MCF 10A (cell line): Measurements from ENCODE around the gene NRXN3. TPM values are rescaled to one million over a fixed set of nuclear protein-coding genes. Genes with fewer than 3 reads are reported as not detected.

Experiments
- BruUV-seq: library from RNA; stranded (reverse); fragments of 400-500 nt; replicated peaks from 2 replicates; lab custom pipeline; 2021; lab: Mats Ljungman, UMichigan
- CTCF ChIA-PET: fragments of 300-600 bp; sonication (Branson Sonifier 250); formaldehyde crosslinking; extraction: SDS; loops from one replicate; lab custom pipeline; 2021; ENCODE audit warnings: antibody characterized with exemption, inconsistent platforms; lab: Yijun Ruan, JAX
- POLR2A ChIA-PET: fragments of 300-600, 350-650 bp; sonication (Branson Sonifier 250); formaldehyde crosslinking; extraction: SDS; loops from one replicate; lab custom pipeline; 2020; ENCODE audit warnings: antibody characterized with exemption, inconsistent platforms; lab: Yijun Ruan, JAX
- DNase-seq: peaks from one replicate; pipeline ENCODE4 v3.0.0-alpha.2; 2018; ENCODE audit not compliant: unreplicated experiment
- H3K27ac Mint-ChIP-seq: one replicate; pipeline ENCODE4 v1.8.0; 2022; ENCODE audit warnings: mild to moderate bottlenecking, low read depth, mixed read lengths; ENCODE audit not compliant: unreplicated experiment
- H3K27me3 Mint-ChIP-seq: one replicate; pipeline ENCODE4 v1.8.0; 2022; ENCODE audit warnings: mixed read lengths; ENCODE audit not compliant: insufficient read depth, unreplicated experiment
- H3K36me3 Mint-ChIP-seq: one replicate; pipeline ENCODE4 v1.8.0; 2022; ENCODE audit warnings: mild to moderate bottlenecking, moderate library complexity, mixed read lengths; ENCODE audit not compliant: insufficient read depth, unreplicated experiment
- H3K4me1 Mint-ChIP-seq: one replicate; pipeline ENCODE4 v1.8.0; 2022; ENCODE audit warnings: mixed read lengths; ENCODE audit not compliant: insufficient read depth, unreplicated experiment
- H3K4me3 Mint-ChIP-seq: one replicate; pipeline ENCODE4 v1.8.0; 2022; ENCODE audit warnings: mild to moderate bottlenecking, moderate library complexity, mixed read lengths; ENCODE audit not compliant: unreplicated experiment
- H3K9me3 Mint-ChIP-seq: one replicate; pipeline ENCODE4 v1.8.0; 2022; ENCODE audit warnings: mixed read lengths; ENCODE audit not compliant: unreplicated experiment
- CTCF ChIP-seq: fragments of 200-600 bp; IDR thresholded peaks from one replicate; pipeline ENCODE4 v1.8.0; 2022; ENCODE audit warnings: antibody characterized with exemption, mild to moderate bottlenecking; ENCODE audit not compliant: unreplicated experiment
- intact Hi-C: fragments of 100-400 bp; cut with micrococcal nuclease; formaldehyde crosslinking; loops from 2 replicates; pipeline ENCODE4 v1.14.1; 2022
- total RNA-seq: library from RNA; stranded (reverse); gene quantifications from 2 replicates; pipeline ENCODE4 v1.2.3, GENCODE V29; 2022

NRXN3 gene
- total RNA-seq, 1 experiment from 2014 or later: not detected

- ChIA-PET POLR2A (no interaction called here), CTCF (interaction anchor here (0.6 to 3.2 kb wide), 20 partner anchors 11 to 1151 kb away, joined by 3 to 13 read pairs (median 4); no protein-coding TSS in a partner anchor)
- Mint-ChIP-seq H3K4me3 (no peak overlapping the region), H3K9me3 (no peaks in the 10 kb centered on the region), H3K4me1 (no peaks in the 10 kb centered on the region), H3K27me3 (peaks cover 69% of the 10 kb centered on the region), H3K27ac (no peak overlapping the region), H3K36me3 (no peaks in the 10 kb centered on the region)
- peak; percentile 33 for DNase-seq
- peak; percentile 69 for TF ChIP-seq CTCF
- intact Hi-C loops: loop anchor here (1.0 to 5.0 kb wide), 5 partner anchors 100 to 835 kb away; no protein-coding TSS in a partner anchor
- BruUV-seq: no TSS peak
Observed at GRCh38 chr14:78697341-78697740, 527.2 kb downstream of the NRXN3 start.

- Mint-ChIP-seq H3K27ac (no peak overlapping the region), H3K36me3 (no peaks in the 10 kb centered on the region), H3K27me3 (peaks cover 72% of the 10 kb centered on the region), H3K4me1 (no peaks in the 10 kb centered on the region), H3K4me3 (no peak overlapping the region), H3K9me3 (no peaks in the 10 kb centered on the region)
- ChIA-PET POLR2A (interaction anchor here (0.7 kb wide), 2 partner anchors 938 to 1432 kb away, joined by 3 read pairs; partner anchors contain the start of gene SNW1), CTCF (interaction anchor here (0.5 to 2.5 kb wide), 12 partner anchors 12 to 1055 kb away, joined by 3 to 13 read pairs (median 4); no protein-coding TSS in a partner anchor)
- intact Hi-C loops: loop anchor here (5.0 kb wide), 1 partner anchor 837 kb away; no protein-coding TSS in a partner anchor
- TF ChIP-seq CTCF: no peak
- no peak for DNase-seq
- BruUV-seq: no TSS peak
Observed at GRCh38 chr14:78698991-78699390, 528.8 kb downstream of the NRXN3 start.

- no peak for TF ChIP-seq CTCF
- Mint-ChIP-seq H3K4me1 (no peaks in the 10 kb centered on the region), H3K4me3 (no peak overlapping the region), H3K27ac (no peak overlapping the region), H3K36me3 (no peaks in the 10 kb centered on the region), H3K9me3 (no peaks in the 10 kb centered on the region), H3K27me3 (peaks cover 72% of the 10 kb centered on the region)
- BruUV-seq: no TSS peak
- ChIA-PET CTCF (interaction anchor here (0.6 to 1.2 kb wide), 10 partner anchors 9 to 210 kb away, joined by 3 to 7 read pairs (median 4); no protein-coding TSS in a partner anchor), POLR2A (interaction anchor here (0.6 kb wide), 1 partner anchor 133 kb away, joined by 3 read pairs; no protein-coding TSS in a partner anchor)
- intact Hi-C loops: no loop called here
- DNase-seq: peak; percentile 5
Observed at GRCh38 chr14:78700236-78700635, 530.1 kb downstream of the NRXN3 start.

GRCh38 chr14:78701246-78701645, 531.1 kb downstream of the NRXN3 start:
- no peaks in the 10 kb centered on the region for H3K9me3 Mint-ChIP-seq
- TF ChIP-seq CTCF: no peak
- H3K4me1 Mint-ChIP-seq: no peaks in the 10 kb centered on the region
- peaks cover 72% of the 10 kb centered on the region for H3K27me3 Mint-ChIP-seq
- intact Hi-C loops: no loop called here
- H3K4me3 Mint-ChIP-seq: no peak overlapping the region
- DNase-seq: no peak
- no TSS peak for BruUV-seq
- ChIA-PET CTCF (interaction anchor here (0.6 to 1.3 kb wide), 5 partner anchors 21 to 996 kb away, joined by 3 read pairs; no protein-coding TSS in a partner anchor), POLR2A (no interaction called here)
- H3K36me3 Mint-ChIP-seq: no peaks in the 10 kb centered on the region
- H3K27ac Mint-ChIP-seq: no peak overlapping the region
